Fibroblast of skin of left biceps (primary cell): ENCODE measurements around the gene SERPINF2.
"Not testable (repeated sequence)": the region's sequence is repeated elsewhere in the genome, so short reads cannot be mapped to it uniquely, and the experiment has no call there.

Experiments used
- DNase-seq, 2 experiments: peaks; one replicate each; pipeline ENCODE4 v3.0.0-alpha.2; 2013; ENCODE audit warnings: low read depth in 2 of 2

SERPINF2 gene

DNA sequence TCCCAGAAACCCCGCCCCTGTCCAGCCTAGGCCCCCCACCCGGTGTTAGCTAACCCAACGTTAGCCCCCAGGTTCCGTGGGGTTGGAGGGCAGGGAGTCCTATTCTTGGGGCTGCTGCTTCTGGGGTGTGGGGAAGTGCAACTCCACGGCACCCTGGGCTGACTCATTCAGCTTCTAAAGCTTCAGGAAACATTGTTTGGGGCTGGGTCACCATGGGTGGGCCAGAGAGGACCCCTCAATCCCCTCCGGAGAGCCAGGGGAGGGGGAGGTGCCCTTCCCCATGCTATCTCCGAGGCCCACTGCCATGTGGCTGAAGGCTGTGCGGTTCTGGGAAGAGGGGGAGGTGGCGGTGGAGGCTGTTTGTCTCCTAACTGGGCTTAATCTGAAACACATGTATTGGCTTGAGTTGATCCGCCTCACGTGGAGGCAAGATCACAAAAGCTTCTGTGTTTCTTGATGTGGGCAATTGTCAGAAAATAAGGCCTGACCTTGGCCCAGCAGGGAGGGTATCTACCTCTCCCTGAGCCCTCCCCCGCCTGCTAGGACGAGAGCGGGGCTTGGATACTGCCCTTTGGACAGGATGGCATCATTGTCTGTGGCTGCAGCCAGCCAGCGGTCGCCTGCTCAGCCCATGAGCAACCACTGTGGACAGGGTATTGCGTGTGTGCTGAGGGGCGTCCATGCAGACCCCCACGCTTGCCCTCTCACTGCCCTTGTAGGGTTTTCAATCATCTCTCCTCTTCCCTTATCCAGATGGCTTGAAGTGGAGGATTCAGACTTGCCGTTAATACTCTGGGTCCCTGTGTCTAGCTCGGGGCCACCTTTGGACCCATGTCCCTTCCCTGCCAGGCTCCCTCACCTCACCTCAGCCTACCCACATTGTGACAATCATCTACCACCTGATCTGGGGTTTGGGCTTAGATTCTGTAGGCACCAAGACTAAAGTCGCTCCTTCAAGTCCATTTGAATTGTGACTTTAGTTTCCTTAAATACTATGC, 20.5 kb downstream of the SERPINF2 start:
- DNase-seq, result peak; percentile 69 to 75

DNA sequence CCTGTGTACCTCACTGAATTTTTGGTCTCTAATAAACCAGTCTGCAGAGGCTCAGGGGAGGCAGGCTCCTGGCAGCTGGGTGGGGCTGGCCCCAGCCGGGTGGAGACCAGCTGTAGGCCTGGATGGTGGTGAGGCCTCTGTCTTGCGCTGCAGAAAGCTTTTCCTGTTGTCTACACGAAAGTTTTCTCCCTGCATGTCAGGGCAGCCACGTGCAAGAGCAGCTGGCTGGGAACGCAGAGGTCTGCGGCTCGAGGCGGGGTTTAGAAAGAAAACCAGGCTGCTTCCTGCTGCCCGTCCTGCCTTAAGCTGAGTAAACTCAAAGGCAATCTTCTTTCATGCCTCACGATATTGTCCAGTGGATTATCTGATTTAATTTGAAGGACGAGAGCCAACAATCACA, 21.6 kb downstream of the SERPINF2 start:
- no peak for DNase-seq

DNA sequence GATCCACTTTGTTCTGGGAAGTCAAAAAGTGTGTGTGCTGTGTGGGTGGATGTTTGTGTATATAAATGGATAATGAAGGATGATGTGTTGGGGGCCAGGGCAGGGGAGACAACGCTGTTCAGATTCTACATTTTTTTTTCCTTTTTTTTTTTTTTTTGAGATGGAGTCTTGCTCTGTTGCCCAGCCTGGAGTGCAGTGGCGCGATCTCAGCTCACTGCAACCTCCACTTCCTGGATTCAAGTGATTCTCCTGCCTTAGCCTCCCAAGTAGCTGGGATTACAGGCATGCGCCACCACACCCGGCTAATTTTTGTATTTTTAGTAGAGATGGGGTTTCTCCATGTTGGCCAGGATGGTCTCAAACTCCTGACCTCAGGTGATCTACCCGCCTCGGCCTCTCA, 22.0 kb downstream of the SERPINF2 start:
- DNase-seq, result not testable (repeated sequence)

DNA sequence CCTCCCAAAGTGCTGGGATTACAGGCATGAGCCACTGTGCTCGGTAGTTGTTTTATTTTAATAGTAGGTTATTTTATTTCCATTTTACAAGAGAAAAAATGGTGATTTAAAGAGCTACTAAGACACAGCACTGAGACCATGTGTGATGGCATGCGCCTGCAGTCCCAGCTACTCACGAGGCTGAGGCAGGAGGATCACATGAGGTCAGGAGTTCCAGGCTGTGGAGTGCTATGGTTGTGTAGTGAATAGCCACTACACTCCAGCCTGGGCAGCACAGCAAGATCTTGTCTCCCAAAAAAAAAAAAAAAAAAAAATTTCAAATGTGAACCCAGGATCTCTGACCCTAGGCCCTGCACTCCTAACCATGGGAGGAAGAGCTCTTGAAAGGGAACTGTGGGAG, 22.9 kb downstream of the SERPINF2 start:
- no peak for DNase-seq

DNA sequence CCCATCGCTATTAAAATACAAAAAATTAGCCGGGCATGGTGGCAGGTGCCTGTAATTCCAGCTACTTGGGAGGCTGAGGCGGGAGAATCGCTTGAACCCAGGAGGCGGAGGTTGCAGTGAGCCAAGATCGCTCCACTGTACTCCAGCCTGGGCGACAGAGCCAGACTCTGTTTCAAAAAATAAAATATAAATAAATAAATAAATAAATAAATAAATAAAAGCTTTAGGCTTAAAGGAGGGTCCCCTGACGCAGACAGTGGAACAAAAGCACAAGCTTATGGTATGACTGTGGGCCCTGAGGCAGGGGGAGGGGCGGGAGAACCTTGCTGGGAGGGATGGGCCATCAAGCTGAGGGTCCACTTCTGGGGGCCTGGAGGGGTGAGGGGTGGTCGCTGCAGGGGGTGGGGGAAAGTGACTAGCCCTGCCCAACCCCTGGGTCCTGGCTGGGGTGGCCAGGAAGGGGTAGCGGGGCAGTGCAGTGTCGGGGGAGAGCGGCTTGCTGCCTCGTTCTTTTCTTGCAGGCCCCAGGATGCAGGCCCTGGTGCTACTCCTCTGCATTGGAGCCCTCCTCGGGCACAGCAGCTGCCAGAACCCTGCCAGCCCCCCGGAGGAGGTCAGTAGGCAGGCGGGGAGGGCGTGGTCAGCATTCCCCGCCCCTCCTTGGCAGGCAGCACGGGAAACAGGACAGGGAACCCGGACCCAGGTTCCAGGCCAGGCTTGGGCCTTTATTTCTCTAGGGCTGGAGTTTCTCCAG, 23.9 kb downstream of the SERPINF2 start:
- DNase-seq, result no peak

DNA sequence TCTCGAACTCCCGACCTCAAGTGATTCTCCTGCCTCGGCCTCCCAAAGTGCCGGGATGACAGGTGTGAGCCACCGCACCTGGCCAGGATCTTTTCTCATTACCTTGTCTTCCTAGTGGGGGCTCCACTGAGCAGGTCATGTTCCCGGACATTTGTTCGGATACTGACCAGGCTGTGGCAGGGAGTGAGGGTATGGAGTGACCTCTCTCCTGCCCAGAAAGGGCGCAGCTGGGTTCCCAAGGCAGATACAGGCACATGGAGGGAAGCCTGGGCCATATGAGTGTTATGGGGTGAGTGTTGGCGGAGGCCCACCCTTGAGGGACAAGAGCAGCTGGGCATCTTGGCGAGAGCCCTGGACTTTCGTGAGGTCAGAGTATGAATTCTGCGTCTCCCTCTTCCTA, 24.7 kb downstream of the SERPINF2 start:
- no peak for DNase-seq

DNA sequence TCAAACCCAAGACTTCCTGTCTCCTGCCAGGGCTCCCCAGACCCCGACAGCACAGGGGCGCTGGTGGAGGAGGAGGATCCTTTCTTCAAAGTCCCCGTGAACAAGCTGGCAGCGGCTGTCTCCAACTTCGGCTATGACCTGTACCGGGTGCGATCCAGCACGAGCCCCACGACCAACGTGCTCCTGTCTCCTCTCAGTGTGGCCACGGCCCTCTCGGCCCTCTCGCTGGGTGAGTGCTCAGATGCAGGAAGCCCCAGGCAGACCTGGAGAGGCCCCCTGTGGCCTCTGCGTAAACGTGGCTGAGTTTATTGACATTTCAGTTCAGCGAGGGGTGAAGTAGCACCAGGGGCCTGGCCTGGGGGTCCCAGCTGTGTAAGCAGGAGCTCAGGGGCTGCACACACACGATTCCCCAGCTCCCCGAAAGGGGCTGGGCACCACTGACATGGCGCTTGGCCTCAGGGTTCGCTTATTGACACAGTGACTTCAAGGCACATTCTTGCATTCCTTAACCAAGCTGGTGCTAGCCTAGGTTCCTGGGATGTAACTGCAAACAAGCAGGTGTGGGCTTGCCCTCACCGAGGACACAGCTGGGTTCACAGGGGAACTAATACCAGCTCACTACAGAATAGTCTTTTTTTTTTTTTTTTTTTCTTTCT, 27.3 kb downstream of the SERPINF2 start:
- no peak for DNase-seq

DNA sequence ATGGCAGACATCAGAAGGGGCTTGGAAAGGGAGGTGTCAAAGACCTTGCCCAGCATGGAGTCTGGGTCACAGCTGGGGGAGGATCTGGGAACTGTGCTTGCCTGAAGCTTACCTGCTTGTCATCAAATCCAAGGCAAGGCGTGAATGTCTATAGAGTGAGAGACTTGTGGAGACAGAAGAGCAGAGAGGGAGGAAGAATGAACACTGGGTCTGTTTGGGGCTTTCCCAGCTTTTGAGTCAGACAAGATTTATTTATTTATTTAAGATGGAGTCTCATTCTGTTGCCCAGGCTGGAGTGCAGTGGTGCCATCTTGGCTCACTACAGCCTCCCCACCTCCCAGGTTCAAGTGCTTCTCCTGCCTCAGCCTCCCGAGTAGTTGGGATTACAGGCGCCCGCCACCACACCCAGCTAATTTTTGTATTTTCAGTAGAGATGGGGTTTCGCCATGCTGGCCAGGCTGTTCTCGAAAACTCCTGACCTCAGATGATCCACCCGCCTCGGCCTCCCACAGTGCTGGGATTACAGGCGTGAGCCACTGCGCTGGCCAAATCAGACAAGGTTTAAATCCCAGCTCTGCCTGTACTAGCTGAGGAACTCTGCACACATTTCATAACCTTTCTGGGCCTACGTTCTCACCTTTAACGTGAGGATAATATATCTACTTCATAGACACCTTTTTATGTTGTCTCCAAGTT, 30.5 kb downstream of the SERPINF2 start:
- not testable (repeated sequence) for DNase-seq

DNA sequence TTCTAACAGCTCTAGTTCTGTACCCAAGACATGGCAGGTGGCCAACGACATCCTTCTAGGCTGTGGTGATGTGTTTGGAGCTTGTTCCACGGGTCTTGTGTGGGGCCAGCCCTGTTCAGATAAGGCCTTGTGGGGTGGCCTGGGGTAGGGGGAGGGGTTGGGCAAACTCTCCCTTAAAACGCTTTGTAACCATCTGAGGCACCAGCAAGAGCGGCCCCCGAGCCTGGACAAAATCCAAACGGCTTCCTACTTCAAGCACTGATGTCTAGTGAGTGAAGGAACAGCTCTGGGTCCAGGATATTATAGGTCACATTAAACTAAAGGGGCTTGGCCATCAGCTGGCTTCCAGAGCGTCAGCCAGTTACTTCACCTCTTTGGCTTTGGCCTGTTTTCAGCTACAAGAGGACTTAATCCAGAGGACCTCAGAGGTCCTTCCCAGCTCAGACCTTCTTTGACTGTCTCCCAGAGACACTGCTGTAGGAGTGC, 31.1 kb downstream of the SERPINF2 start:
- no peak for DNase-seq

DNA sequence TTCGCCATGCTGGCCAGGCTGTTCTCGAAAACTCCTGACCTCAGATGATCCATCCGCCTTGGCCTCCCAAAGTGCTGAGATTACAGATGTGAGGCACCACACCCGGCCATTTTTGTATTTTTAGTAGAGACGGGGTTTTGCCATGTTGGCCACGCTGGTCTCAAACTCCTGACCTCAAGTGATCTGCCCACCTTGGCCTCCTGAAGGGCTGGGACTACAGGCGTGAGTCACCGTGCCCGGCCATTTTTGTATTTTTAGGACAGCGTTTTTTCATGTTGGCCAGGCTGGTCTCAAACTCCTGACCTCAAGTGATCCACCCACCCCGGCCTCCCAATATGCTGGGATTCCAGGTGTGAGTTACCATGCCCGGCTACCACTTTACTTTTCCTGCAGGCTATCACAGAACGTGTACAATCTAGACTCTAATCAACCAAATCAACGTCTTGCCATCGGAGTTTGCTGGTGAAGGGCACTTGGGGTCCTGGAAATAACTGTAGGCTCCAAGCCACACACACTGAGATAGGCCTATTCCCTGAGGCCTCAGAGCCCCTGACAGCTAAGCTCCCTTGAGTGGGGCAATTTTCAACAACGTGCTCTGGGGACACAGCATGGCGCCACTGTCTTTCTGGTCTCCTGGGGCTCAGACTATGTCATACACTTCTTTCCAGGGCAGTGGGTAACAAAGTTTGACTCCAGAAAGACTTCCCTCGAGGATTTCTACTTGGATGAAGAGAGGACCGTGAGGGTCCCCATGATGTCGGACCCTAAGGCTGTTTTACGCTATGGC, 31.9 kb downstream of the SERPINF2 start:
- DNase-seq, result no peak

DNA sequence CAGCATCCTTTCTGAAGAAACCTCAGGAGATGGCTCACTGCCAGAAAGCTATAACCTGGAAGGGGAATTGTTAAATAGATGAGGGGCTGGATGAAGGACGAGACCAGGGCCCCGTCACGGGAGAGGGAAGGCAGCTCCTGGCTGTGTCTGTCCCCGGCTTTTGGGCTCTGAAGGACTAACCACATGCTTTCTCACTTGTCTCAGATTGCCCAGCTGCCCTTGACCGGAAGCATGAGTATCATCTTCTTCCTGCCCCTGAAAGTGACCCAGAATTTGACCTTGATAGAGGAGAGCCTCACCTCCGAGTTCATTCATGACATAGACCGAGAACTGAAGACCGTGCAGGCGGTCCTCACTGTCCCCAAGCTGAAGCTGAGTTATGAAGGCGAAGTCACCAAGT, 33.7 kb downstream of the SERPINF2 start:
- no peak for DNase-seq

DNA sequence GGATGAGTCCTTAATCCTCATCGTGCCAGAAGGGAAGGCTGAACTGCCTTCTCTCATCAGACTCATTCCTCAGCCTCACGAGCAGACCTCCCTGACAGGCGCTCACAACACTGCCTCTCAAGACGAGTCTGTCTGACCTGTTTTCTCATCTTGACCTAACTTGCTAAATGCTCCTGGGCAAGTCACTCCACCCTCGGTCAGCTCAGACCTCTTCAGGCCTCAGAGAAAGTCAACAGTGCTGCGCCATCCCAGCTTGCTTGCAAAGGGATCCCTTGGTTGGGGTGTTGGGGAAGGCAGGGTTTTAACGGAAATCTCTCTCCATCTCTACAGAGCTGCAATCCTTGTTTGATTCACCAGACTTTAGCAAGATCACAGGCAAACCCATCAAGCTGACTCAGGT, 34.2 kb downstream of the SERPINF2 start:
- DNase-seq, result no peak

DNA sequence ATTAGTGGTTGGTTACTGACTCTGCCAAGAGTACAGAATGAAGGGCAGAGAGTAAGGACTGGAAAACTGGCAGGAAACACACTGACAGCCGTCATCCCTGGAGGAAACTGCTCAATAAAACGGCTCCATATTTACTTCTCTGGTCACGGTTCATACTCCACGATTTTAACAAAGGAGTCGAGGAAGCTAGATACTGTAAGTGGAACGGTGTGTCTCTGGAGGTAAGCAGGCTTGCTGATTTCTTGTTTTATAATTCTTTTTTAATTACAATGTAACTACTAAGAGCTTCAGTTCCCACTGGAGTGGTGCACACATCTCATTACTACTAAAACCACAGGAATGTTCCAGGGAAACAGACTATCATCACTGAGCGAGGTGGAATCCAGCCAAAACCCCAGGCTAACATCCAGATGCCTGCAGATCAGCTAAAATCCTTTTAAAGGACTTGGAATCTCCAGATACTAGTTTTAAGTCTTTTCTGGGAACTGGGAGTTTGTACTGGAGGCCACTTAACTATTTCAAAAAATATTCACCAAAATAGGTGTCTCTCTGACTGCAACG, 37.0 kb downstream of the SERPINF2 start:
- peak; percentile 90 to 91 for DNase-seq

DNA sequence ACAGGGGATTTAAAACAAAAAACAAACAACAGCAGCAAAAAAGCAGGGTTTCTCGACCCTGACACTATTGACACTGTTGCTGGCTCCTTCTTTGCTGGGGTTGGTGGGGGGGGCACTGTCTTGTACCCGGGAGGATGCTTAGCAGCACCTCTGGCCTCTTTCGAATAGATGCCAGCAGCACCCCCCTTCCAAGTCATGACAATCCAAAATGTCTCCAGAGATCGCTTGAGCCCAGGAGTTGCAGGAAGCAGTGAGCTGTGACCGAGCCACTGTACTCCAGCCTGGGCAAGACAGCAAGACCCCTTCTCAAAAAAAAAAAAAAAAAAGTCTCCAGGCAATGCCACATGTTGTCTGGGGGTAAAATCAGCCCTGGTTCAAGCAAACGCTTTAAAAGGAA, 39.5 kb downstream of the SERPINF2 start:
- DNase-seq, result no peak

DNA sequence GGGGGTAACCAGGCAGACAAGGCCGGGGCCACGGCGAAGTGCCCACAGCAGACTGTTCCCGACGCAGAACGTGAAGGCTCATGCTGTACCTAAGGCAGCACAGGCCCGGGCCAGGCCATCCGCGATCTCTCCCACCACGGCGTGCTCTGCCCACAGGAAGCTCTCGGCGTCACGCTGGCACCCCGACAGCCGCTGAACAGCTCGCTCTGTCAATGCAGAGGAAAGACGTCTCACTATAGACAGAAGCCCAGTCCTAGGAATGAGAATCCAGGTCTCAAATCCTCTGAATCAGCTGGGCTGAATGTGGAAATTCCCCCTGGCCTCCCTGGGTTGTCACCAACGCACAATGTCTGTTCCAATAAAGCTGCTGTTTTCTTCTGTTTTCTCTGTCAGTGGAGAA, 40.6 kb downstream of the SERPINF2 start:
- no peak for DNase-seq

DNA sequence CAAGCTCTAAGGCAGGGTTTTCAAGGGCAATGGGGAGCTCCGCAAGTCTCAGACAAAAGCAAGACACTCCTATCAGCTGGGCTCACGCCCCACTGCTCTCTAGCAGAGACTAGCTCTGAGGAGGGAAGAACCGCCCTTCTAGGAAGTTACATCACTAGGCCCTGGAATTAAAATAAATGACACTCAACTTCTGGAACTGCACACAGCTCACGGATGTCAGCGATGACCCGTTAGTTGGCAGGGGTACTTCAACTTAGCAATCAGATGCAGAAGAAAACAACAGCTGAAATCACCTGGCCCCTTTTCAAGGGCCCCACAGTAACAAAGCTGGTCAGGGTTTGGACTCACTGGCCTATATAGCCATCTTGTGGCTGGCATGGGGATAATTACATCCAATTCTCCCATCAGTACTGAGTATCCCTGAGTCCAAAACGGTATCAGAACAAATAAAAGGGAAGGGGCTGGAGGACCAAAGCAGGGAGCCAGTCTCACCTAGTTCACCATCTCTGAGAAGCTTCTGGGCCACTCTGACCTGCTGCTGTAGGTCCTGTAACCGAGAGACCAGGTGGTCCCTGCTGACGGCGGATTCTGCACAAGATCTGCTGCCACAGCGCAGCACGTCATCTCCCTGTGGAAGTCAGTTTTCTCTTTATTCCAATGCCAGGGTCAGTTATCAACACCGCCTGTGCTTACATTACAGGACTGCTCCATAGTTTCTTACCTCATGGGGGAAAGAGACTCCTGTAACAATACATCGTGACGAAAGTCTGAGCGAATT, 41.4 kb downstream of the SERPINF2 start:
- peak; percentile 64 to 69 for DNase-seq

DNA sequence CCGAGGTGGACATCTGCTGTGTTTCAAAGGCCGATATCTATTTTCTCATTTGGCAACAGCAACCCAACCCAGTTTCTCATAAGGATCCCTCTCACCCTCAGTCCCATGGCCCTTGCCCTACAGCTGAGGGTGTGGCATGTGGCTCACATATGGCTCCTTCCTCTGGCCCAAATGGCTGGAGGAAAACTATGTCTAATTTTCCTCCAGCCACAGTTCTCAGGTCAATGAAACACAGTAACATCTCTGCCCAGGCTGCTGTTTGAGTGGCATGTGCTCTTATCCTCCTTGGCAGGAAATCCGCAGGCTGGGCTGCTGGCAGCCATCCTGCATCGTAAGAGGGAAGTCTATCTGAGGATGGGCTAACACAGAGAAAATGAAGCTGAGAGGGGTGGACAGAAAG, 43.3 kb downstream of the SERPINF2 start:
- DNase-seq, result no peak

DNA sequence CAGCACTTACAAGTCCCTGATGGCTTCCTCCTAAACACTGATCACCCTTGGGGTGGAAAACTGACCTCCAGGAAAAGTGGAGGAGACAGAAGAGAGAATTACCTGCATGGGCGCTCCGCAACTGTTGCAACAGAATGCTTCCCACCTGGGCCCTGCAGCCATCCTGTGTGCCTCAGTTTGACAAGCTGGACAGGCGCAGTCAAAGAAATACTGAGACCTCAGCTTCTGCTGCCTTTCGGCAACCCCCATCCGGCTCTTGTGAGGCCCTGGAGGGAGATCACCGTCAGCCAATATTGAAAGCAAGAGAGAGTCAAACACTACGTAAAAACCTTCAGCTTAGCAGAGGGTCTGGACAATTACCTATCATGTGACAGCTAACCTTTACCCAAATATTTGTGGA, 44.0 kb downstream of the SERPINF2 start:
- DNase-seq, result no peak

DNA sequence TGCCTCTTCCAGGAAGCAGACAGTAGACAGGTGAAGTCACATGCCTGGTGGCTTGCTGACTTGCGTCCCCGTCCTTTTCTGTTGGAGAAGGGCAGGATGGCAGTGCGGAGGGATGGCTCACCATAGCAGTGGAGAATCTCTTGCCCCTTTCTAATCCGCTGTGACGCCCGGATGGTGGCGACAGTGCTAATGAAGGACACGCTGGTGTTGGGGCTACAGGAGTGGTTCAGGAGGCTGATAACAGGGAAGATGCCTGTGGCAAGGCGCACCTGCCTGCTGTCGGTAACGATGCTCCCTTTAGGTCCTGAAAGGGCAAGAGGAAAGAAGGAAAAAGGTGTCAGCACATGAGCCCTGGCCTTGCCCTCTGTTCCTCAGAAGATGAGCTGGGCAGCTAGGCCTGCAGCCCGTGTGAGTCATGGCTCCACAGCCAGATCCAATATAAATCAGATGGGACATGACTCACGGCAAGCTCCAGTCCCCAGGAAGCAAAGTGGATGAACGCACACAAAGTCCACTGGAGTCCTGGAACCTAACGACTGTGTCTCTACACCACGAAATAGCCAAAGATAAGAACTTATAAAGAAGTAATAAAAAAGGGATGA, 44.7 kb downstream of the SERPINF2 start:
- peak; percentile 58 to 60 for DNase-seq
